GM12865 (cell line): ENCODE data around the gene ALDH8A1.

Experiments
- DNase-seq: peaks from one replicate; pipeline ENCODE4 v3.0.0; 2010; ENCODE audit warnings: low read depth
- H3K4me3 ChIP-seq: 2 replicates; pipeline ENCODE4 v1.5.1; 2011; ENCODE audit warnings: mild to moderate bottlenecking, low read depth, low read length, control low read depth
- CTCF ChIP-seq: IDR thresholded peaks from 2 replicates; pipeline ENCODE4 v1.5.1; 2011; ENCODE audit warnings: low read length, control low read depth, low read depth, inconsistent platforms; ENCODE audit not compliant: insufficient read depth; ENCODE audit errors: missing control alignments

Gene ALDH8A1

GRCh38 chr6:134894800-134895199 lies 55.1 kb downstream of the ALDH8A1 start:
- H3K4me3 ChIP-seq, result no peak overlapping the region
- TF ChIP-seq CTCF, result no peak
- no peak for DNase-seq

- no peak for TF ChIP-seq CTCF
- no peak for DNase-seq
Measured at GRCh38 chr6:134892362-134892761, 57.5 kb downstream of the ALDH8A1 start.

GRCh38 chr6:134891633-134892032 lies 58.3 kb downstream of the ALDH8A1 start:
- no peak for DNase-seq
- H3K4me3 ChIP-seq, result no peak overlapping the region
- no peak for TF ChIP-seq CTCF

More at GRCh38 chr6:134892362-134892761, 57.5 kb downstream of the ALDH8A1 start:
- H3K4me3 ChIP-seq, result no peak overlapping the region

- no peak overlapping the region for H3K4me3 ChIP-seq
- no peak for DNase-seq
- TF ChIP-seq CTCF, result no peak
Measured at GRCh38 chr6:134888316-134888715, 61.6 kb downstream of the ALDH8A1 start.

- no peak for DNase-seq
- TF ChIP-seq CTCF, result no peak
- H3K4me3 ChIP-seq, result no peak overlapping the region
Measured at GRCh38 chr6:134884752-134885151, 65.1 kb downstream of the ALDH8A1 start.

GRCh38 chr6:134883314-134883713 lies 66.6 kb downstream of the ALDH8A1 start:
- no peak for TF ChIP-seq CTCF
- no peak overlapping the region for H3K4me3 ChIP-seq

GRCh38 chr6:134882426-134883038 lies 67.4 kb downstream of the ALDH8A1 start:
- peak; percentile 98 for TF ChIP-seq CTCF
- peak; percentile 78 for DNase-seq
- no peak overlapping the region for H3K4me3 ChIP-seq

More at GRCh38 chr6:134883314-134883713, 66.6 kb downstream of the ALDH8A1 start:
- DNase-seq, result no peak
